Endodermal cell (in vitro differentiated cells): Measurements from ENCODE around the gene HS6ST2. TPM values are rescaled to one million over a fixed set of nuclear protein-coding genes. Genes with fewer than 3 reads are reported as not detected.

Source experiments
- DNase-seq: peaks from one replicate; pipeline ENCODE4 v3.0.0-alpha.2; 2017
- H3K27ac ChIP-seq: 2 replicates; pipeline ENCODE4 v1.5.1; 2013; ENCODE audit warnings: mild to moderate bottlenecking, low read depth, low read length, moderate library complexity
- H3K27me3 ChIP-seq: 2 replicates; pipeline ENCODE4 v1.6.1; 2013; ENCODE audit warnings: mild to moderate bottlenecking, low read length, moderate library complexity; ENCODE audit not compliant: insufficient read depth, control insufficient read depth, poor library complexity, severe bottlenecking
- H3K36me3 ChIP-seq: 2 replicates; pipeline ENCODE4 v1.7.0; 2013; ENCODE audit warnings: mild to moderate bottlenecking, low read length, moderate library complexity; ENCODE audit not compliant: control insufficient read depth, insufficient read depth
- H3K4me1 ChIP-seq: one replicate; pipeline ENCODE4 v1.7.0; 2013; ENCODE audit warnings: low read length; ENCODE audit not compliant: control insufficient read depth, insufficient read depth
- H3K4me3 ChIP-seq: 2 replicates; pipeline ENCODE4 v1.5.1; 2013; ENCODE audit warnings: mild to moderate bottlenecking, low read length, moderate library complexity
- H3K9ac ChIP-seq: 2 replicates; pipeline ENCODE4 v1.6.1; 2013; ENCODE audit warnings: mild to moderate bottlenecking, low read length, moderate library complexity; ENCODE audit not compliant: poor library complexity, severe bottlenecking; ENCODE audit errors: extremely low read depth
- H3K9me3 ChIP-seq: 2 replicates; pipeline ENCODE4 v1.6.1; 2013; ENCODE audit warnings: mild to moderate bottlenecking, low read length, moderate library complexity; ENCODE audit not compliant: control insufficient read depth
- H3K27ac Mint-ChIP-seq: 2 replicates; pipeline ENCODE4 v1.8.0; 2020; ENCODE audit warnings: mixed read lengths
- H3K27me3 Mint-ChIP-seq: 2 replicates; pipeline ENCODE4 v1.8.0; 2021; ENCODE audit warnings: mild to moderate bottlenecking, mixed read lengths; ENCODE audit not compliant: insufficient read depth
- H3K36me3 Mint-ChIP-seq: 2 replicates; pipeline ENCODE4 v1.8.0; 2020; ENCODE audit warnings: low read depth, mixed read lengths
- H3K4me1 Mint-ChIP-seq: 2 replicates; pipeline ENCODE4 v1.8.0; 2020; ENCODE audit warnings: mixed read lengths
- H3K4me3 Mint-ChIP-seq: 2 replicates; pipeline ENCODE4 v1.8.0; 2020; ENCODE audit warnings: mild to moderate bottlenecking, moderate library complexity, mixed read lengths
- H3K9me3 Mint-ChIP-seq: 2 replicates; pipeline ENCODE4 v1.8.0; 2020; ENCODE audit warnings: mild to moderate bottlenecking, mixed read lengths
- CTCF ChIP-seq: fragments of 200-600 bp; sonication (generic); conservative IDR thresholded peaks from 2 replicates; pipeline ENCODE4 v1.5.0; 2021; ENCODE audit warnings: antibody characterized with exemption, mild to moderate bottlenecking
- WGBS, 2 experiments: methylation state at CpG; one replicate each; pipeline versions ENCODE4 v1.1.5 to v1.1.7; 2013; ENCODE audit warnings: missing lambda C conversion rate in 2 of 2, mixed read lengths in 1 of 2; ENCODE audit not compliant: insufficient coverage in 1 of 2, insufficient read length in 1 of 2; 5-methylcytosine and 5-hydroxymethylcytosine counted together
- total RNA-seq, 2 donors: library from RNA; stranded (reverse); fragmentation: NEBNext Ultra II Directional in 1 of 2; extraction: Animal tissue kit (Norgen Biotek cat#: 25700) in 1 of 2; gene quantifications; 2 replicates in 1 of 2; 3 replicates in 1 of 2; pipeline ENCODE4 v1.2.1, GENCODE V29; 2021

Gene HS6ST2
- total RNA-seq, 2 donors from 2014 or later: 4.1 to 19.4 TPM

DNA sequence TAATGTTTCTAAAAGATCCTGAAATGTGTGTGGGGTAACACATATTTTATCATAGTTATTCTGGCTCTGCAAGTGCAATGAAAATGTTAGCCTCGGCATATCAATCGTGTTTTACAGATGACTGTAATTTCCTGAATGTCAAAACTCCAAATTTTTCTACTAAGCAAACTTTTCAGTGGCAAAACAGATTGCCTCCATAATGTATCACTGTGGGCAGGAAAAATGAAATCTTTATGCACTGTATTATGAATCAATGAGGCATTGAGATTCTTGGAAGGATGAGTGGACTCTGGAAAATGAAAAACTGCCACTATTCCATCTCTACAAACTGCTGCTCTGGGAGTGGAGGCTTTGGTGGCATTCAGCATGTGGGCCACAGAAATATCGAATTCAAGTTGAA lies 309.5 kb downstream of the HS6ST2 start:
- H3K27ac ChIP-seq: no peak overlapping the region
- H3K4me1 ChIP-seq: no peaks in the 10 kb centered on the region
- WGBS, 2 experiments: 95% methylated on average over 3 of the region's 3 CpGs; no CpG with 5 or more reads in 1 of the 2 experiments
- DNase-seq: no peak
- H3K36me3 ChIP-seq: no peaks in the 10 kb centered on the region
- Mint-ChIP-seq H3K4me3 (no peak overlapping the region), H3K27me3 (peaks cover 6% of the 10 kb centered on the region), H3K4me1 (peaks cover 29% of the 10 kb centered on the region), H3K36me3 (peaks cover 3% of the 10 kb centered on the region), H3K27ac (no peak overlapping the region), H3K9me3 (peaks cover 12% of the 10 kb centered on the region)
- H3K4me3 ChIP-seq: no peak overlapping the region
- H3K27me3 ChIP-seq: no peaks in the 10 kb centered on the region
- H3K9me3 ChIP-seq: no peaks in the 10 kb centered on the region
- TF ChIP-seq CTCF: no peak
- no peak overlapping the region for H3K9ac ChIP-seq

- H3K9ac ChIP-seq: no peak overlapping the region
- H3K27ac ChIP-seq: no peak overlapping the region
- no peaks in the 10 kb centered on the region for H3K36me3 Mint-ChIP-seq
- DNase-seq: no peak
- H3K4me3 Mint-ChIP-seq: no peak overlapping the region
- H3K4me1 Mint-ChIP-seq: peaks cover 19% of the 10 kb centered on the region
- no peak for TF ChIP-seq CTCF
- H3K27me3 ChIP-seq: no peaks in the 10 kb centered on the region
- H3K4me3 ChIP-seq: no peak overlapping the region
- H3K36me3 ChIP-seq: no peaks in the 10 kb centered on the region
- no peaks in the 10 kb centered on the region for H3K9me3 Mint-ChIP-seq
- peaks cover 3% of the 10 kb centered on the region for H3K27me3 Mint-ChIP-seq
- H3K4me1 ChIP-seq: peaks cover 3% of the 10 kb centered on the region
- no peaks in the 10 kb centered on the region for H3K9me3 ChIP-seq
- H3K27ac Mint-ChIP-seq: no peak overlapping the region
Observed at GRCh38 chrX:132639446-132639845, 319.0 kb downstream of the HS6ST2 start.

DNA sequence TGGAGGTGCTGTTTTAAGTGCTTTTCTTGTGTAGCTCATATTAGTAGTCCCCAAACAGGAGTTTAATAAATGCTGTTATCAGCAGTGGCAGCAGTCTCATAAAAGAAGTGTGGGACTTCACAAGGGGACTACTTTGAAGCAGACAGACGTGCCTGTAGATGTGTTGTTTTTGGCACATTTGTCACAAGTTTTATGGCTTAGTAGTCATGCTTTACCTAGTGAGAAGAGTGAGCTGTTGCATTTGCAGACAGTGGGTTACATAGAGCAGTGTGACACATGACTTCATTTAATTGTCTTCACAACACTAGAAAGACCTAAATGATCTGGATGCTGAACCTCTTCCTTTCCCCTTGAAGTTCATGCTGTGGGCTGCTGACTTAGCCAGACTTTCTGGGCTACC lies 320.1 kb downstream of the HS6ST2 start:
- H3K27me3 ChIP-seq: no peaks in the 10 kb centered on the region
- no peaks in the 10 kb centered on the region for H3K9me3 Mint-ChIP-seq
- H3K4me1 Mint-ChIP-seq: peaks cover 17% of the 10 kb centered on the region
- no peak overlapping the region for H3K4me3 Mint-ChIP-seq
- no peak overlapping the region for H3K9ac ChIP-seq
- H3K9me3 ChIP-seq: no peaks in the 10 kb centered on the region
- H3K27ac ChIP-seq: no peak overlapping the region
- peaks cover 3% of the 10 kb centered on the region for H3K27me3 Mint-ChIP-seq
- WGBS, 2 experiments: 100% methylated on average over 1 of the region's 1 CpG; no CpG with 5 or more reads in 1 of the 2 experiments
- H3K4me3 ChIP-seq: no peak overlapping the region
- no peaks in the 10 kb centered on the region for H3K36me3 ChIP-seq
- no peak overlapping the region for H3K27ac Mint-ChIP-seq
- no peaks in the 10 kb centered on the region for H3K36me3 Mint-ChIP-seq
- peaks cover 3% of the 10 kb centered on the region for H3K4me1 ChIP-seq
- DNase-seq: no peak
- TF ChIP-seq CTCF: no peak
